Measurements from ENCODE around the gene ZNF205. TPM values are rescaled to one million over a fixed set of nuclear protein-coding genes. Genes with fewer than 3 reads are reported as not detected.

Gene ZNF205
- total and polyA plus RNA-seq, 2 experiments from 2014 or later: 16.6 to 29.1 TPM

DNA sequence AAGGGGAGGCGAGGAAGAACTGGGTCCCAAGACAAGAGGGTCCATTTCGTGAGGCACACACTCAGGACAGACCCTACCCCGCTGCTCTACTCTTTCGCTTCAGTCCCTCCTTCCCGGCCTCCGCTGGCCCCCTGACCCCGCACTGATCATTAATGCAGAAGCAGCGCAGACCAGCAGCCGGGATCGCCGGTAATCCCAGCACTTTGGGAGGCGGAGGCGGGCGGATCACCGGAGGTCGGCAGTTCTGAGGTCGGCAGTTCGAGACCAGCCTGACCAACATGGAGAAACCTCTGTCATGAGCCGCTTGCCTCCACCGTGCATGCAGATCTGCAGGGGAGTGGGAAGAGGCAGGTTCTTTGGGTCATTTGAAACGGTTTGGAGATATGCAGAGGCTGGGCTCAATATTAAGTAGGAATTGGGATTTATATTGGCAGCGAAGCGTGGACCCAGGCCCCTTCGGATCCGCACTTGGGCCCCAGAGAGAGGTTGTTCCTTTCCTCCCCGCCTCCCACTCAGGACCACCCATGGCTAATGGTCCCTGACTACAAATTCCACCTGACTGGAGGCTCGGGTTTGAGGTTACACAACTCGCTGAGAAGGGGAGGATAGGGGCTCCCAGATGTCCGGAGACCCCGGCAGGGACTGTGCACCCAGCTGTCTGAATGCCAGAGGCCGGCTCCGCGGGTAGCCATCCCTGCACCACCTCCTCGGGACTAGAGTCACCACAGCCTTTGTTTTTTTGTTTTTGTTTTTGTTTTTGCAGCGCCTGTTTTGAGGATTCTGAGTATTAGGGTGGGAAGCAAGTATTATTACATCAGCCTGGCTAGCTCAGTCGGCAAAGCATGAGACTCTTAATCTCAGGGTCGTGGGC, 52.0 kb downstream of the ZNF205 start:
- DNase-seq (ENCODE audit: low spot score): no peak
- ATAC-seq: no peak
- Histone ChIP-seq H3K27me3 (ENCODE audit: insufficient read depth) (peaks cover 18% of the 10 kb centered on the region), H4K20me1 (replicated peaks; ENCODE audit: insufficient read depth) (no peaks in the 10 kb centered on the region; the same call in 1 of the 2 replicates), H3K27ac (ENCODE audit: low read depth) (no peak overlapping the region), H3K9me2 (ENCODE audit: insufficient read depth) (no peaks in the 10 kb centered on the region), H3K4me3 (no peak overlapping the region), H3F3A (replicated peaks; ENCODE audit: low read depth) (peaks cover 18% of the 10 kb centered on the region; the same call in 1 of the 2 replicates), H3K79me2 (replicated peaks; ENCODE audit: insufficient read depth) (no peaks in the 10 kb centered on the region), H3K36me3 (ENCODE audit: insufficient read depth) (no peaks in the 10 kb centered on the region), H2AFZ (no peak overlapping the region), H3K4me2 (no peak overlapping the region), H3K4me1 (ENCODE audit: insufficient read depth) (no peaks in the 10 kb centered on the region; the same call in 1 of the 2 replicates)
- Mint-ChIP-seq H3K4me3 (no peak overlapping the region), H3K4me1 (no peaks in the 10 kb centered on the region; the same call in 2 of the 3 replicates), H3K36me3 (ENCODE audit: low read depth) (peaks cover 5% of the 10 kb centered on the region; the same call in 1 of the 3 replicates), H3K27ac (no peak overlapping the region), H3K9me3 (peaks cover 25% of the 10 kb centered on the region), H3K27me3 (ENCODE audit: insufficient read depth, low read depth, poor library complexity) (peaks cover 29% of the 10 kb centered on the region)
- TF ChIP-seq ZNF331 (CRISPR knock-in tag; IDR thresholded peaks at IDR 0.05; ENCODE audit: low read depth): no peak
- no peak for TF ChIP-seq EZH2 (IDR thresholded peaks at IDR 0.05; ENCODE audit: low read depth, unreplicated experiment)
- TF ChIP-seq CREB1 (CRISPR knock-in tag; IDR thresholded peaks at IDR 0.05; ENCODE audit: low read depth): no peak

DNA sequence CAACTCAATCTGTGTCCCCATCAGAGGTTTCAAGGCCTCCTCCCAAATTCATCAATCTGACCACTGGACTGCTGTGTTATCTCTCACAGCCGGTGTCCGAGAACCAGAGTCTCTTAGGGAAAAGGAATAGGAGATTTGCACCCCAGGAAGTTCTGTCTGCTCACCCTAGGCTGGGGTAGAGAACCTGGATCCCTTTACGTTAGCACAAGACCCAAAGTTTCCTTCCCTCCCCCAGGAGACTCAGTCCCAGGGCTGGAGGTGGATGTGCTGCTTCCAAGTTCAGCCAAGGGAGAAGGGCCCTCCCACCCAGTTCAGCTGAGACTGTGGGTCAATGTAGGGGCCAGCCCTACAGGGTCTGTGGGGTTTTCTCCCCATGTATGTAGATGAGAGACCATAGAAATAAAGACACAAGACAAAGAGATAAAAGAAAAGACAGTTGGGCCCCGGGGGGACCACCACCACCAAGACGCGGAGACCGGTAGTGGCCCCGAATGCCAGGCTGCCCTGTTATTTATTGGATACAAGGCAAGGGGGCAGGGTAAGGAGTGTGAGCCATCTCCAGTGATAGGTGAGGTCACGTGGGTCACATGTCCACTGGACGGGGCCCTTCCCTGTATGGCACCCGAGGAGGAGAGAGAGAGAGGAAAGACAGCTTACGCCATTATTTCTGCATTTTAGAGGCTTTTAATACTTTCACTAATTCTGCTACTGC, 52.9 kb downstream of the ZNF205 start:
- Mint-ChIP-seq H3K36me3 (ENCODE audit: low read depth) (peaks cover 5% of the 10 kb centered on the region; the same call in 1 of the 3 replicates), H3K9me3 (peaks cover 25% of the 10 kb centered on the region), H3K4me1 (peaks cover 2% of the 10 kb centered on the region; the same call in 2 of the 3 replicates), H3K4me3 (no peak overlapping the region; the same call in 2 of the 3 replicates), H3K27ac (no peak overlapping the region), H3K27me3 (ENCODE audit: insufficient read depth, low read depth, poor library complexity) (peaks cover 32% of the 10 kb centered on the region)
- DNase-seq (ENCODE audit: low spot score) (no peak), ATAC-seq (no peak)
- H3K4me1 ChIP-seq (ENCODE audit: insufficient read depth): no peaks in the 10 kb centered on the region; the same call in 1 of the 2 replicates
- H3K27me3 ChIP-seq (ENCODE audit: insufficient read depth): peaks cover 27% of the 10 kb centered on the region
- H4K20me1 ChIP-seq (replicated peaks; ENCODE audit: insufficient read depth): no peaks in the 10 kb centered on the region; the same call in 1 of the 2 replicates
- H3K9me2 ChIP-seq (ENCODE audit: insufficient read depth): no peaks in the 10 kb centered on the region
- no peaks in the 10 kb centered on the region for H3K36me3 ChIP-seq (ENCODE audit: insufficient read depth)
- no peak overlapping the region for H3K27ac ChIP-seq (ENCODE audit: low read depth)
- no peak overlapping the region for H3K4me3 ChIP-seq
- H2AFZ ChIP-seq: no peak overlapping the region
- H3F3A ChIP-seq (replicated peaks; ENCODE audit: low read depth): peaks cover 19% of the 10 kb centered on the region
- no peak overlapping the region for H3K4me2 ChIP-seq
- H3K79me2 ChIP-seq (replicated peaks; ENCODE audit: insufficient read depth): no peaks in the 10 kb centered on the region
- TF ChIP-seq STAT1 (IDR thresholded peaks at IDR 0.05; ENCODE audit: unreplicated experiment) (no peak), REST (IDR thresholded peaks at IDR 0.05; ENCODE audit: unreplicated experiment) (no peak), JUNB (IDR thresholded peaks at IDR 0.05; ENCODE audit: unreplicated experiment) (no peak)
- TF ChIP-seq, protein P1, sequence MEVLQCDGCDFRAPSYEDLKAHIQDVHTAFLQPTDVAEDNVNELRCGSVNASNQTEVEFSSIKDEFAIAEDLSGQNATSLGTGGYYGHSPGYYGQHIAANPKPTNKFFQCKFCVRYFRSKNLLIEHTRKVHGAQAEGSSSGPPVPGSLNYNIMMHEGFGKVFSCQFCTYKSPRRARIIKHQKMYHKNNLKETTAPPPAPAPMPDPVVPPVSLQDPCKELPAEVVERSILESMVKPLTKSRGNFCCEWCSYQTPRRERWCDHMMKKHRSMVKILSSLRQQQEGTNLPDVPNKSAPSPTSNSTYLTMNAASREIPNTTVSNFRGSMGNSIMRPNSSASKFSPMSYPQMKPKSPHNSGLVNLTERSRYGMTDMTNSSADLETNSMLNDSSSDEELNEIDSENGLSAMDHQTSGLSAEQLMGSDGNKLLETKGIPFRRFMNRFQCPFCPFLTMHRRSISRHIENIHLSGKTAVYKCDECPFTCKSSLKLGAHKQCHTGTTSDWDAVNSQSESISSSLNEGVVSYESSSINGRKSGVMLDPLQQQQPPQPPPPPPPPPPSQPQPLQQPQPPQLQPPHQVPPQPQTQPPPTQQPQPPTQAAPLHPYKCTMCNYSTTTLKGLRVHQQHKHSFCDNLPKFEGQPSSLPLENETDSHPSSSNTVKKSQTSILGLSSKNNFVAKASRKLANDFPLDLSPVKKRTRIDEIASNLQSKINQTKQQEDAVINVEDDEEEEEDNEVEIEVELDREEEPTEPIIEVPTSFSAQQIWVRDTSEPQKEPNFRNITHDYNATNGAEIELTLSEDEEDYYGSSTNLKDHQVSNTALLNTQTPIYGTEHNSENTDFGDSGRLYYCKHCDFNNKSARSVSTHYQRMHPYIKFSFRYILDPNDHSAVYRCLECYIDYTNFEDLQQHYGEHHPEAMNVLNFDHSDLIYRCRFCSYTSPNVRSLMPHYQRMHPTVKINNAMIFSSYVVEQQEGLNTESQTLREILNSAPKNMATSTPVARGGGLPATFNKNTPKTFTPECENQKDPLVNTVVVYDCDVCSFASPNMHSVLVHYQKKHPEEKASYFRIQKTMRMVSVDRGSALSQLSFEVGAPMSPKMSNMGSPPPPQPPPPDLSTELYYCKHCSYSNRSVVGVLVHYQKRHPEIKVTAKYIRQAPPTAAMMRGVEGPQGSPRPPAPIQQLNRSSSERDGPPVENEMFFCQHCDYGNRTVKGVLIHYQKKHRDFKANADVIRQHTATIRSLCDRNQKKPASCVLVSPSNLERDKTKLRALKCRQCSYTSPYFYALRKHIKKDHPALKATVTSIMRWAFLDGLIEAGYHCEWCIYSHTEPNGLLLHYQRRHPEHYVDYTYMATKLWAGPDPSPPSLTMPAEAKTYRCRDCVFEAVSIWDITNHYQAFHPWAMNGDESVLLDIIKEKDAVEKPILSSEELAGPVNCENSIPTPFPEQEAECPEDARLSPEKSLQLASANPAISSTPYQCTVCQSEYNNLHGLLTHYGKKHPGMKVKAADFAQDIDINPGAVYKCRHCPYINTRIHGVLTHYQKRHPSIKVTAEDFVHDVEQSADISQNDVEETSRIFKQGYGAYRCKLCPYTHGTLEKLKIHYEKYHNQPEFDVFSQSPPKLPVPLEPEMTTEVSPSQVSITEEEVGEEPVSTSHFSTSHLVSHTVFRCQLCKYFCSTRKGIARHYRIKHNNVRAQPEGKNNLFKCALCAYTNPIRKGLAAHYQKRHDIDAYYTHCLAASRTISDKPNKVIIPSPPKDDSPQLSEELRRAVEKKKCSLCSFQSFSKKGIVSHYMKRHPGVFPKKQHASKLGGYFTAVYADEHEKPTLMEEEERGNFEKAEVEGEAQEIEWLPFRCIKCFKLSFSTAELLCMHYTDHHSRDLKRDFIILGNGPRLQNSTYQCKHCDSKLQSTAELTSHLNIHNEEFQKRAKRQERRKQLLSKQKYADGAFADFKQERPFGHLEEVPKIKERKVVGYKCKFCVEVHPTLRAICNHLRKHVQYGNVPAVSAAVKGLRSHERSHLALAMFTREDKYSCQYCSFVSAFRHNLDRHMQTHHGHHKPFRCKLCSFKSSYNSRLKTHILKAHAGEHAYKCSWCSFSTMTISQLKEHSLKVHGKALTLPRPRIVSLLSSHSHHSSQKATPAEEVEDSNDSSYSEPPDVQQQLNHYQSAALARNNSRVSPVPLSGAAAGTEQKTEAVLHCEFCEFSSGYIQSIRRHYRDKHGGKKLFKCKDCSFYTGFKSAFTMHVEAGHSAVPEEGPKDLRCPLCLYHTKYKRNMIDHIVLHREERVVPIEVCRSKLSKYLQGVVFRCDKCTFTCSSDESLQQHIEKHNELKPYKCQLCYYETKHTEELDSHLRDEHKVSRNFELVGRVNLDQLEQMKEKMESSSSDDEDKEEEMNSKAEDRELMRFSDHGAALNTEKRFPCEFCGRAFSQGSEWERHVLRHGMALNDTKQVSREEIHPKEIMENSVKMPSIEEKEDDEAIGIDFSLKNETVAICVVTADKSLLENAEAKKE (CRISPR knock-in tag; IDR thresholded peaks at IDR 0.05): no peak
